ENCODE results near the gene FLOT1.

The FLOT1 gene

DNA sequence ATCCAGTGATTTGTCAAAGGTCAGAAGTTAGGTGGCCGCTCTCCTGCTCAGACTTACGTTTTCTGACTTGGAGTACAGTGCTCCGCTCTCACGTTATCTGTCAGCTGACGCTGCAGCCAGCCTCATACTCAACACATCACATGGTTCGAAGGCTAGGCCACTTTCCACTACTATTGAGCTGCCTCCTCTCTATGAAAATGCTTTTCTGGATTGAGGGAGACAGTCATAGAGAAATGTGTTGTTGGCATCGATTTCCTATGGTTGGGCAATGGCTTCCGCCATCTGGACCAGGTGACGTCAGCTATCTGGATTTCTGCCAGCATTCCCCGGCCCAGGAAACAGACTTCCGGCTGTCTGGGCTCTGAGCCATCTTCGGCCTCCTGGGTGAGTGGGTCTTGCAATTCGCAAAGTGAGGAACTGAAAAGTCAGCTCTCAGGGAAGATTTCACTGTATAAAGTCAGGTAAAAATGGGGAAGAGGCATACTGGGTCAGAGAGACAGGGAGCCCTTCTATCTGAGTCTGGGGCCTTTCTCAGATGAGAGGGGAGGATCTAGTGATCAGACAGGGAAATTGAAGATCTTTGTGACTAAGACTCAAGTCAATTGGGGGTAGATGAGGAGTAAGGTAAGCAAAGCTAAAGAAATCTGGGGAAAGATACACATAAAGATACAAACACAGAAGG is 39.4 kb upstream of the FLOT1 start:
- Histone ChIP-seq H3K4me3 (ENCODE audit: low read depth, low read length) (peak overlapping the region; percentile 49), H3K36me3 (no peaks in the 10 kb centered on the region), H3K9me3 (no peaks in the 10 kb centered on the region), H3K4me1 (peaks cover 41% of the 10 kb centered on the region), H3K27me3 (no peaks in the 10 kb centered on the region)
- TF ChIP-seq, protein P1, sequence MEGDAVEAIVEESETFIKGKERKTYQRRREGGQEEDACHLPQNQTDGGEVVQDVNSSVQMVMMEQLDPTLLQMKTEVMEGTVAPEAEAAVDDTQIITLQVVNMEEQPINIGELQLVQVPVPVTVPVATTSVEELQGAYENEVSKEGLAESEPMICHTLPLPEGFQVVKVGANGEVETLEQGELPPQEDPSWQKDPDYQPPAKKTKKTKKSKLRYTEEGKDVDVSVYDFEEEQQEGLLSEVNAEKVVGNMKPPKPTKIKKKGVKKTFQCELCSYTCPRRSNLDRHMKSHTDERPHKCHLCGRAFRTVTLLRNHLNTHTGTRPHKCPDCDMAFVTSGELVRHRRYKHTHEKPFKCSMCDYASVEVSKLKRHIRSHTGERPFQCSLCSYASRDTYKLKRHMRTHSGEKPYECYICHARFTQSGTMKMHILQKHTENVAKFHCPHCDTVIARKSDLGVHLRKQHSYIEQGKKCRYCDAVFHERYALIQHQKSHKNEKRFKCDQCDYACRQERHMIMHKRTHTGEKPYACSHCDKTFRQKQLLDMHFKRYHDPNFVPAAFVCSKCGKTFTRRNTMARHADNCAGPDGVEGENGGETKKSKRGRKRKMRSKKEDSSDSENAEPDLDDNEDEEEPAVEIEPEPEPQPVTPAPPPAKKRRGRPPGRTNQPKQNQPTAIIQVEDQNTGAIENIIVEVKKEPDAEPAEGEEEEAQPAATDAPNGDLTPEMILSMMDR (IDR thresholded peaks at IDR 0.05; ENCODE audit: low read depth, low read length), result no peak
- peak; percentile 97 for DNase-seq

DNA sequence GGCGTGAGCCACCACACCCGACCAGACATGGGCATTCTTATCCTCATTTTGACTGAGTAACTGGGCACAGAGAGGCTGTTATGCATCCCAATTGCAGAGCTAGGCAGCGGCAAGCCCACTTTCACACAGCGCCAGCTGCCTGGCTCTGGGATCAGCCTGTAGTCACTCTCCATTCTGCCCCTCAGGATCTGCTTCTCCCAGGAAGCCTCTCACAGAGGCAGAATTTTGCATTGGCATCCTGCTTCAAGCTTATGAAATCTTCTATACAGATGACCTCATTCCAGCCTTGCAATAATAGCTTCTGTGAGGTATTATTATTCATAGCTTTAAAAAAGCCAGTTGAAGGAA is 38.9 kb upstream of the FLOT1 start:
- Histone ChIP-seq H3K4me1 (peaks cover 41% of the 10 kb centered on the region), H3K27me3 (no peaks in the 10 kb centered on the region), H3K4me3 (ENCODE audit: low read depth, low read length) (peak overlapping the region; percentile 49), H3K9me3 (no peaks in the 10 kb centered on the region), H3K36me3 (no peaks in the 10 kb centered on the region)
- TF ChIP-seq, protein P1 (IDR thresholded peaks at IDR 0.05; ENCODE audit: low read depth, low read length), result no peak
- peak; percentile 26 for DNase-seq

DNA sequence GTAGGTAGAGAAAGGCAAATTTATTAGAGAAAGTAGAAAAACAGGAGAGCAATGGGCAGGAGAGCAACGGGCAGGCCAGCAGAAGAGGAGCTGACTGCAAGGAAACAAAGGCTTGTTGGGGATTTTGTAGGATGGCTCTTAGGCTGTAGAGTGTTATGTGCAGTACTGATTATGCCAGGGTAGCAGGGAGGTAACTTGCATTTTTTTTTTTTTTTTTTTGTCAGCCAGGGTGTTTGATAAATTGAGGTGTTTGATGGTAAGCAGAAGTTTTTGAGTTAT is 38.1 kb upstream of the FLOT1 start:
- TF ChIP-seq, protein P1 (IDR thresholded peaks at IDR 0.05; ENCODE audit: low read depth, low read length), result no peak
- Histone ChIP-seq H3K36me3 (no peaks in the 10 kb centered on the region), H3K4me3 (ENCODE audit: low read depth, low read length) (no peak overlapping the region), H3K27me3 (no peaks in the 10 kb centered on the region), H3K4me1 (peaks cover 41% of the 10 kb centered on the region), H3K9me3 (no peaks in the 10 kb centered on the region)
- DNase-seq, result no peak

DNA sequence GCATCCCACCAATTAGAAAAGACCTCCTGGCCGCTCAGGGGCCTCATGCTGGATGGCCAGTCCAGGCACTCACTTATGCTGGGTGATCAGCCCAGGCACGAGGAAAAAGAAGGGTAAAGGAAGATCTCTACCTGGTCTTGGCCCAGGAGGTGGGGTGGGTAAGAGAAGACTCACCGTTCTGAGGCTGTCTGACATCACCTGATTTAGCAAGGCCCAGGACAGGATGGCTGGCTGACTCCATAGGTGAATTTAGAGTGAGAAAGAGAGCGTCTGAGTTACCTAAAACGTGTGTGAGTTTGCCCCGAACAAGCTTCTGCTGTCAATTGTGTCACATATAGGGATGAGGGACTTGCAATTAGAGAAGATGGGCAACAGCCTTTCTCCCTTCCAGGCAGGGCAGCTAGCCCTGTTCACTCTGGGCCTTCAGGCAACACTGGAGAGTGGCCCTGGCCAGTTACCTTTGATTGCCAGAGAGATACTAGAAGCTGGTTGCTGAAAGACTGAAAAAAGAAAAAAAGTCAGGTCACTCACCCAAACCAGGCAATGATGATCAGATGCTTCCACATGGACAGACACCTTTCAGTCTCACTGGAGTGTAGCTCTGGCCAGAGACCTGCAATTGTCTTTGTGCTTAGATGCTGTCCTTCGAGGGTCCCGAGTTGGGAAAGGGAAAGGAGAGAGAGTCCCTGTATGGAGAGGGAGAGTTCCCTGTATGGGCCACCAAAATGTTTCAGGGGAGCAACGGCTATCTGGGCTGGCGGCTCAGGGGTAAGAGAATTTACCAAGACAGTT is 37.6 kb upstream of the FLOT1 start:
- Histone ChIP-seq H3K4me1 (peaks cover 41% of the 10 kb centered on the region), H3K9me3 (no peaks in the 10 kb centered on the region), H3K4me3 (ENCODE audit: low read depth, low read length) (no peak overlapping the region), H3K27me3 (no peaks in the 10 kb centered on the region), H3K36me3 (no peaks in the 10 kb centered on the region)
- DNase-seq, result no peak
- TF ChIP-seq, protein P1 (IDR thresholded peaks at IDR 0.05; ENCODE audit: low read depth, low read length), result no peak

DNA sequence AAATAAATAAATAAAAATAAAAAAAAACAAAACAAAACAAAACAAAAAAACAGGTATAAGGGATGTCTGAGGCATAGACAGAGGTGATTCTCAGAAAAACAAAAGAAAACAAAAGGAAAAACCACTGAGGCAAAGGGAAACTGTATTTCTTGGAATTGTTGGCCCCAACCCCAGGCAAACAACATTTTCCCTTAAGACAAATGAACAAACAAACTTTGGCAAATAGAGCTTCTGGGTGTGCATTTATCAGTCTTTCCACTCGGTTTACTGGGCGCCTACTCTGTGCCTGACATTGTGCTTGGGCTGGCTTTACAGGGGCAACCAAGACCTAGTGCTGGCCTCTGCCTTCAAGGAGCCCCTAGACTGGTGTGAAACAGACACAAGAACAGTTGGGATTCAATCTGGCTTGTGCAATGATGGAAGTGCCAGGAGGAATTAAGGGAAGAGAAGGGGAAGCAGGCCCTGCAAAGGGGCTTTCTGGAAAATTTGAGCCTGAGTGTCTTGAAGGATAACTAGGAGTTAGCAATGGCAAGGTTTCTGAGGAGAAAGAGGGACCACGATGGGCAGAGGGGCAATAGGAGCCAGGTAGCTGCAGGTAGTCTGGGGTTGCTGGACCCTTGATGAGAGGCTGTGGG is 35.6 kb upstream of the FLOT1 start:
- Histone ChIP-seq H3K4me1 (peaks cover 41% of the 10 kb centered on the region), H3K4me3 (ENCODE audit: low read depth, low read length) (no peak overlapping the region), H3K27me3 (no peaks in the 10 kb centered on the region), H3K36me3 (no peaks in the 10 kb centered on the region), H3K9me3 (no peaks in the 10 kb centered on the region)
- TF ChIP-seq, protein P1 (IDR thresholded peaks at IDR 0.05; ENCODE audit: low read depth, low read length), result no peak
- DNase-seq, result no peak

DNA sequence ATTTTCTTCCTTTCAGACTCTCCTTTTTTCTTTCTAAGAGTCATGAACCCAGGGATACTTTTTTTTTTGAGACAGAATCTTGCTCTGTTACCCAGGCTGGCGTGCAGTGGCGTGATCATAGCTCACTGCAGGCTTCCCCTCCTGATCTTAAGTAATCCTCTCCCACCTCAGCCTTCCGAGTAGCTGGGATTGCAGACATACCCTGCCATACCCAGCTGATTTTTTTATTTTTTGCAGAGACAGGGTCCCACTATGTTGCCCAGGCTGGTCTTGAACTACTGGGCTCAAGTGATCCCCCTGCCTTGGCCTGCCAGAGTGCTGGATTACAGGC is 34.6 kb upstream of the FLOT1 start:
- Histone ChIP-seq H3K27me3 (no peaks in the 10 kb centered on the region), H3K4me1 (peaks cover 31% of the 10 kb centered on the region), H3K9me3 (no peaks in the 10 kb centered on the region), H3K4me3 (ENCODE audit: low read depth, low read length) (no peak overlapping the region), H3K36me3 (no peaks in the 10 kb centered on the region)
- TF ChIP-seq, protein P1 (IDR thresholded peaks at IDR 0.05; ENCODE audit: low read depth, low read length), result no peak
- DNase-seq, result no peak
